HCT116 (cell line): ENCODE data around the gene MTOR.

ENCODE experiments used
- CBX3 ChIP-seq: IDR thresholded peaks from 2 replicates; pipeline ENCODE4 v1.6.1; 2012; ENCODE audit warnings: low read depth
- CTCF ChIP-seq, 3 experiments: fragments of 200-600 bp in 1 of 3; sonication (generic) in 1 of 3; IDR thresholded peaks in 2 of 3; conservative IDR thresholded peaks in 1 of 3; 2 replicates each; pipeline ENCODE4 v1.5.1; 2012 to 2017; ENCODE audit warnings: low read depth in 2 of 3, low read length in 2 of 3, antibody characterized with exemption in 1 of 3, borderline replicate concordance in 1 of 3, control low read depth in 1 of 3, mild to moderate bottlenecking in 1 of 3, mixed read lengths in 1 of 3, mixed run types in 1 of 3, moderate library complexity in 1 of 3; ENCODE audit not compliant: insufficient read depth in 1 of 3
- MAX ChIP-seq: IDR thresholded peaks from 2 replicates; pipeline ENCODE4 v1.6.1; 2012
- POLR2A ChIP-seq: IDR thresholded peaks from 2 replicates; pipeline ENCODE4 v1.7.0; 2011; ENCODE audit warnings: borderline replicate concordance; ENCODE audit not compliant: insufficient read depth, insufficient read length; ENCODE audit errors: extremely low read depth
- TCF7L2 ChIP-seq: IDR thresholded peaks from 2 replicates; pipeline ENCODE4 v1.7.0; 2011; ENCODE audit warnings: borderline replicate concordance, inconsistent platforms; ENCODE audit not compliant: insufficient read depth, insufficient read length; ENCODE audit errors: extremely low read depth
- ZBTB33 ChIP-seq: IDR thresholded peaks from 2 replicates; pipeline ENCODE4 v1.6.1; 2011; ENCODE audit warnings: mild to moderate bottlenecking, low read length, moderate library complexity; ENCODE audit not compliant: insufficient replicate concordance; ENCODE audit errors: extremely low read depth

- TF ChIP-seq CTCF (IDR thresholded peaks at IDR 0.05 in 2 of 3, conservative IDR thresholded peaks at IDR 0.05 in 1 of 3; ENCODE audit: borderline replicate concordance in 1 of 3, insufficient read depth in 1 of 3, low read depth in 2 of 3, low read length in 2 of 3) (no peak), CBX3 (no peak), ZBTB33 (no peak), MAX (no peak), POLR2A (no peak), TCF7L2 (no peak)
These were observed 79.5 kb downstream of the MTOR start for GRCh38 chr1:11182884-11183283.
